Effector memory CD8-positive, alpha-beta T cell (primary cell): ENCODE results near the gene TPPP3.
A peak's percentile ranks its signal among the peaks of the same experiment; 100 is the strongest.

ENCODE experiments used
- ATAC-seq: fragments of 150-1000 bp; cut with Tn5 transposase; replicated peaks from 2 replicates; pipeline ENCODE4 v1.10.0; 2021; ENCODE audit warnings: mild to moderate bottlenecking, moderate library complexity
- DNase-seq, 3 experiments: peaks; one replicate each; pipeline ENCODE4 v3.0.0; 2021
- H3K27ac Mint-ChIP-seq, 2 donors: one replicate each; pipeline ENCODE4 v1.8.0; 2022; ENCODE audit warnings: mild to moderate bottlenecking in 2 of 2, mixed read lengths in 2 of 2, moderate library complexity in 2 of 2
- H3K27me3 Mint-ChIP-seq, 2 donors: one replicate each; pipeline ENCODE4 v1.8.0; 2022; ENCODE audit warnings: mixed read lengths in 2 of 2
- H3K36me3 Mint-ChIP-seq: one replicate; pipeline ENCODE4 v1.8.0; 2022; ENCODE audit warnings: mild to moderate bottlenecking, moderate library complexity, mixed read lengths; ENCODE audit not compliant: insufficient read depth
- H3K4me1 Mint-ChIP-seq, 2 donors: one replicate each; pipeline ENCODE4 v1.8.0; 2022; ENCODE audit warnings: low read depth in 2 of 2, mixed read lengths in 2 of 2
- H3K4me3 Mint-ChIP-seq, 2 donors: one replicate each; pipeline ENCODE4 v1.8.0; 2022; ENCODE audit warnings: mild to moderate bottlenecking in 2 of 2, mixed read lengths in 2 of 2, moderate library complexity in 2 of 2
- H3K9me3 Mint-ChIP-seq, 2 donors: one replicate each; pipeline ENCODE4 v1.8.0; 2022; ENCODE audit warnings: mixed read lengths in 2 of 2
- total RNA-seq, 9 experiments: gene quantifications; one replicate each; lab custom pipeline; 2026; lab: John Stamatoyannopoulos, UW

The TPPP3 gene
- total RNA-seq: 0 to 0.12 (median 0) reads per million in 9 experiments

DNA sequence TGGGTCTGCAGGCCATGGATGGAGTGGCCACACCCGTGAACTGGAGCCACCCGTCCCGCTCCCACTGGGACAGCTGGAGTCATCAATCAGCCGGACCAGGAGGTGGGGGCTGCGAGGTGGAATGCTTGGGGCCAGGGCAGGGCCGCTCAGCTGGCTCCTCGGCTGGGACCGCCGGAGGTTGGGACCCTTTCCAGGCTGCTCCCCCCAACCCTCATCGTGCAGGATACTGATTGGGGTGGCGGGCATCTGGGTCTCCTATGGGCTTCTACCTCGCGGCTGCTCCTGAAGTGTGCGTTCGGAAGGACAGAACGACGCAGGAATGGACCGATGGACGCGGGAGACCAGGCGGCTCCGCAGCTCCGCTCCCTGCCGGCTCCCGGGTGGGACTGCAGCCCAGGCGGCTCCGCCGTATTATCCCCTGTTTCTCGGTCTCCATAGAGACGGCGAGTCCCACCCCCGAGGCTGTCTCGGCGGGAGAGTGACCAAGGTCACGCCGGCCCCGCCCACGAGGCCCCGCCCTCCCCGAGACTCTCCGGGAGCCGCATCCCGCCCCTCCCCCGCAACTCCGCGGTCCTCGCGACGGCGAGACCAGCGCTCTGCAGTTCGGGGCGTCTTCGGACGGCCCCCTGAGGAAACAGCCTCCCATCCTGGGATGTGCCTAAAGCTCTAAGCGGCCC lies at the start of gene TPPP3:
TSS of gene TPPP3 (minus strand) at position 388 of the 677 bp plus-strand sequence. CDS start 2,387 bp downstream, outside the sequence.
- Mint-ChIP-seq H3K36me3 (peaks cover 3% of the 10 kb centered on the region), H3K9me3 (no peaks in the 10 kb centered on the region), H3K4me1 (peaks cover 5 to 9% of the 10 kb centered on the region in 2 donors), H3K27me3 (peaks cover 35 to 75% of the 10 kb centered on the region in 2 donors), H3K27ac (peak within 1 kb of the TSS; percentile 44 to 71), H3K4me3 (peak within 1 kb of the TSS; percentile 71 to 75)
- ATAC-seq: peak; percentile 76
- peak in 2 of 3 experiments; percentile 34 to 41 for DNase-seq

GRCh38 chr16:67442581-67443255 lies 49.4 kb upstream of the TPPP3 start:
- Mint-ChIP-seq H3K27ac (no peak overlapping the region), H3K4me3 (no peak overlapping the region), H3K36me3 (peaks cover 27% of the 10 kb centered on the region), H3K27me3 (no peaks in the 10 kb centered on the region), H3K9me3 (no peaks in the 10 kb centered on the region), H3K4me1 (peaks cover 4 to 24% of the 10 kb centered on the region in 2 donors)
- DNase-seq (no peak), ATAC-seq (no peak)

DNA sequence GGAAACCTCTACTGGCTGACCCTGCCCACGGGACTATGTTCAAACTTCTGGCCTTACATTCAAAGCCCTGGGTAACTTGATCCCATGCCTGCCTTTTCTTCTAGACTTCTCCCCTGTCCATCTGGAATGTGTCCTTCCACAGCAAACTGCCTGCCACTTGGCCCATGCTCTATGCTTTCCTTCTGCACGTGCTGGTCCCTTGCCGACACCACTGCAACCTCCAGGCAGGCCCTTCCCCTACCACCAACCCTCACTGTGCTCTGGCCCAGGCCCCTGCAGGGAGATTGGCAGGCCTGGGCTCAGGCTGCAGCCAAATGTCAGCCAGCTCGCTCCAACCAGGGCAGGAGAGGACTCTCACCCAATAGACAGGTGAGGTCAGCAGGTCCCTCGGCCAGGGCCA lies 48.6 kb upstream of the TPPP3 start:
- no peak for DNase-seq
- peaks cover 0 to 23% of the 10 kb centered on the region in 2 donors for H3K4me1 Mint-ChIP-seq
- peak overlapping the region in 1 of 2 donors; percentile 26 for H3K27ac Mint-ChIP-seq
- peaks cover 26% of the 10 kb centered on the region for H3K36me3 Mint-ChIP-seq
- no peaks in the 10 kb centered on the region for H3K9me3 Mint-ChIP-seq
- no peak for ATAC-seq
- H3K27me3 Mint-ChIP-seq: no peaks in the 10 kb centered on the region
- no peak overlapping the region for H3K4me3 Mint-ChIP-seq

DNA sequence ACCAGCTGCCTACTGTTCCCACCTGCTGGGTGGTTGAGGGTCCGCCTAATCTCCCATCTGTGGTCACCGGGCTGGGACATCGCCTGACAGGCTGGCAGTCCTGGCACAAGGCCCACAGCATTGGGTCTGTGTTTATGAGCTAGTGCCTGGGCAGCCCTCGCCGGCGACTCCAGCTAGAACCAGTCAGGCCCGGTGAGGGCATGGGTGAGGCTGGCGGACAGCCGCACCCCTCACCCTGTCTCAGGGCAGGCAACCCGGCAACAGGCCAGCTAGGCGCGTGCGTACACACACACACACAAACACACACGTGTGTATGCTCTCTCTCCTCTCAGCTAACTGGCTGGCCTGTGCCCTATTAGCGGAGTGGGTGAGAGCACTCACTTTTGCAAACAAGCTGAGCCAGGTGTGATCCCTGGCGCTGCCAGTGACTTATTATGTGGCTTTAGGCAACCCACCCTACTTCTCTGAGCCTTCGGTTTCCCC lies 48.0 kb upstream of the TPPP3 start:
- no peaks in the 10 kb centered on the region for H3K27me3 Mint-ChIP-seq
- ATAC-seq (no peak), DNase-seq (no peak)
- H3K36me3 Mint-ChIP-seq: peaks cover 27% of the 10 kb centered on the region
- H3K4me1 Mint-ChIP-seq: peaks cover 0 to 20% of the 10 kb centered on the region in 2 donors
- no peaks in the 10 kb centered on the region for H3K9me3 Mint-ChIP-seq
- peak overlapping the region in 1 of 2 donors; percentile 26 for H3K27ac Mint-ChIP-seq
- no peak overlapping the region for H3K4me3 Mint-ChIP-seq

DNA sequence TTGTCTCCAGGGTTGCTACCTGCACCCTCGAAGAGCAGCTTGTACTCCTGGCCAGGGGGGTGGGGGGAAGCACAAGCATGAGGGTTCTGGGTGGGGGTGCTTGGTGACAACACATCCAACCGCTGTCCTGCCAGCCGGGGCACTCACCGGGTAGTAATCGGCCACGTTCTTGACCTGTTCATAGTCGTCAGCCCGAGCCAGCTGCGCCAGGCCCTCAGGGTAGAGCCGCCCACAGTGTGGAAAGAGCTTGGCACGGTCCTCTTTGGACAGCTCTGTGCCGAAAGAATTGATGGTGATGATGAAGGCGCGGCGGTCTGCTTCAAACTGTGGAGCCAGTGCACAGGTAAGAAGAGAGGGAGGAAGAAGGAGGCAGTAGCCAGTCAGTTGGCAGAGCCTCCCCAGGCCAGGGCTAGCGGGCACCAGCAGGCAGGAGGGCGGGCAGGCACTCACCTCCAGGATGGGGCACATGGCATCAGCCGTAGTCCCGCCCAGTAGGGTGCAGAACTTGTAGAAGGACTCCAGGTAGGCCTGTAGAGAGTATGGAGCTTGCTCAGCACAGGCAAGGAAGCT lies 45.6 kb upstream of the TPPP3 start:
- no peak for ATAC-seq
- H3K36me3 Mint-ChIP-seq: peaks cover 23% of the 10 kb centered on the region

DNA sequence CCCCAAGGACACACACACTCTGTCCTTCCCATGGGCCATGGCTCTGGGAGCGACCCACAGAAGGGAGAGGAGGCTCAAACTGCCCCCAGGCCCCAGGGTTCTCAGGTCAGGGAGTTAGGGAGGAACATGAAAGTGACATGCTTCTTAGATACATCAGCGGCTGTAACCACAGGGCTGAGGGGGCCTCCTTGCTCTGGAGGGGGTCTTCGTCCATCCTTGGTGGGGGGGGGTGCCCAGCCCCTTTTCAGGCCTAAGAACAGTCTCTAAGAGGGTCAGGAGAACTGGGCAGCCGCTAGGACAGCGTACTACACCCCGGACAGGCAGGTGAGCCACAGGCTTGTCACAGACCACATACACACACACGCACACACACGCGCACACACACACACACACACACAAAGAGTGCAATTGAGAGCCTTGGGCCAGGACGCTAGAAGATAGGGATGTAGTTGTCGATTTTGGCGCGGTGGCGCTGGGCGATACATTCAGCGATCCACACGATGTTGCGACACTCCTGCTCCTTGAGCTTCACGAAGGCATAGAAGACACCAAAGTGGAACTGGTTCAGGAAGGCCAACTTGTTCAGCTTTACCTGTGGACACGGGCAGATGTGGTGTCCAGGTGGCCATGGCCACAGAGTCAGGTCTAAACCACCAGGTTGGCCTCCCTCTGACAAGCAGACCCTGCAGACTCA lies 44.9 kb upstream of the TPPP3 start:
- H3K36me3 Mint-ChIP-seq: peaks cover 25% of the 10 kb centered on the region
- peaks cover 0 to 13% of the 10 kb centered on the region in 2 donors for H3K4me1 Mint-ChIP-seq
- DNase-seq (no peak), ATAC-seq (no peak)
- H3K27ac Mint-ChIP-seq: peak overlapping the region; percentile 59 to 87
- no peaks in the 10 kb centered on the region for H3K27me3 Mint-ChIP-seq
- no peaks in the 10 kb centered on the region for H3K9me3 Mint-ChIP-seq
- no peak overlapping the region for H3K4me3 Mint-ChIP-seq

More for the DNA sequence above, 45.6 kb upstream of the TPPP3 start:
- no peaks in the 10 kb centered on the region for H3K27me3 Mint-ChIP-seq
- H3K4me3 Mint-ChIP-seq: no peak overlapping the region
- no peak for DNase-seq
- H3K27ac Mint-ChIP-seq: peak overlapping the region in 1 of 2 donors; percentile 11
- no peaks in the 10 kb centered on the region for H3K9me3 Mint-ChIP-seq
- peaks cover 0 to 15% of the 10 kb centered on the region in 2 donors for H3K4me1 Mint-ChIP-seq

- ATAC-seq: peak; percentile 44
- H3K4me3 Mint-ChIP-seq: no peak overlapping the region
Measured at GRCh38 chr16:67437513-67437912, 44.2 kb upstream of the TPPP3 start.

DNA sequence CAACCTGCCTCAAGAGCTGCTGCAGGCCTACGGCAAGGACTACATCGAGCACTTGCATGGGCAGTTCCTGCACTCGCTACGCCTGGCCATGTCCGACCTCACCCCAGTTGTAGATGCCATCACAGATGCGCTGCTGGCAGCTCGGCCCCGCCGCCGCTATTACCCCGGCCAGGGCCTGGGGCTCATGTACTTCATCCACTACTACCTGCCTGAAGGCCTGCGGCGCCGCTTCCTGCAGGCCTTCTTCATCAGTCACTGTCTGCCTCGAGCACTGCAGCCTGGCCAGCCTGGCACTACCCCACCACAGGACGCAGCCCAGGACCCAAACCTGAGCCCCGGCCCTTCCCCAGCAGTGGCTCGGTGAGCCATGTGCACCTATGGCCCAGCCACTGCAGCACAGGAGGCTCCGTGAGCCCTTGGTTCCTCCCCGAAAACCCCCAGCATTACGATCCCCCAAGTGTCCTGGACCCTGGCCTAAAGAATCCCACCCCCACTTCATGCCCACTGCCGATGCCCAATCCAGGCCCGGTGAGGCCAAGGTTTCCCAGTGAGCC lies 43.4 kb upstream of the TPPP3 start:
- Mint-ChIP-seq H3K27ac (no peak overlapping the region), H3K4me3 (no peak overlapping the region), H3K36me3 (peaks cover 26% of the 10 kb centered on the region), H3K27me3 (no peaks in the 10 kb centered on the region), H3K9me3 (no peaks in the 10 kb centered on the region), H3K4me1 (peaks cover 0 to 9% of the 10 kb centered on the region in 2 donors)
- DNase-seq (no peak), ATAC-seq (no peak)

More at GRCh38 chr16:67437513-67437912, 44.2 kb upstream of the TPPP3 start:
- Mint-ChIP-seq H3K27me3 (no peaks in the 10 kb centered on the region), H3K36me3 (peaks cover 26% of the 10 kb centered on the region), H3K27ac (peak overlapping the region; percentile 59 to 87), H3K9me3 (no peaks in the 10 kb centered on the region), H3K4me1 (peaks cover 0 to 13% of the 10 kb centered on the region in 2 donors)
- DNase-seq: no peak

DNA sequence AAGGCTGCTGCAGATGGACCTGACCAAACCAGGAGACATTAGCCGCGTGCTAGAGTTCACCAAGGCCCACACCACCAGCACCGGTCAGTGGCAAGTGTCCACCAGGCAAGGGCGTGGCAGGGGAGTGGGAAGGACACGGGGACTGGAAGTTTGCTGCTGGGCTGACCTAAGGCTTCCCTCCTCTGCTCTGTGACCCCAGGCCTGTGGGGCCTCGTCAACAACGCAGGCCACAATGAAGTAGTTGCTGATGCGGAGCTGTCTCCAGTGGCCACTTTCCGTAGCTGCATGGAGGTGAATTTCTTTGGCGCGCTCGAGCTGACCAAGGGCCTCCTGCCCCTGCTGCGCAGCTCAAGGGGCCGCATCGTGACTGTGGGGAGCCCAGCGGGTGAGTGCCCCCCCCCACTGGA lies 42.5 kb upstream of the TPPP3 start:
- H3K4me1 Mint-ChIP-seq: peaks cover 0 to 7% of the 10 kb centered on the region in 2 donors
- H3K27me3 Mint-ChIP-seq: no peaks in the 10 kb centered on the region
- DNase-seq (no peak), ATAC-seq (no peak)
- H3K36me3 Mint-ChIP-seq: peaks cover 25% of the 10 kb centered on the region
- H3K4me3 Mint-ChIP-seq: no peak overlapping the region
- peak overlapping the region in 1 of 2 donors; percentile 12 for H3K27ac Mint-ChIP-seq
- H3K9me3 Mint-ChIP-seq: no peaks in the 10 kb centered on the region

- Mint-ChIP-seq H3K9me3 (no peaks in the 10 kb centered on the region), H3K4me1 (peaks cover 4 to 11% of the 10 kb centered on the region in 2 donors), H3K27ac (no peak overlapping the region), H3K36me3 (peaks cover 26% of the 10 kb centered on the region), H3K27me3 (peaks cover 16 to 24% of the 10 kb centered on the region in 2 donors), H3K4me3 (no peak overlapping the region)
- DNase-seq (no peak), ATAC-seq (no peak)
Measured at GRCh38 chr16:67433131-67433719, 39.9 kb upstream of the TPPP3 start.

DNA sequence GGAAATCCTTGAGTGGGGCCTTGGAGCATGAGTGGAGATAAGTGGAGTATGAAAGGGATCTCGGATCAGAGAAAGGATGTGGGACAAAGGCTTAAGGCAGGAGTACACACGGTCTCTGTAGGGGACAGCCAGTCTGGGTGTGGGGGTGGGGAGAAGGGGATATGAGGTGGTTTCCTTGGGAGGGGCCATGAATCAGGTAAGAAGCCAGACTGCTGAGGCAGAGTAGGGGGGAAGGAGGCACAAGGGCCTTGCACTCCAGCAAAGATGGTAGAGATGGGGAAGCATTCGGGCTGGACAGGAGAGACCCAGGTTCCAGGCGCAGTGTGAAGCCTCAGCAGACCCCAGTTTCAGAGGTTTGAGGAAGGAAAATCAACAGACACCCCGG lies 39.2 kb upstream of the TPPP3 start:
- Mint-ChIP-seq H3K27me3 (peaks cover 16 to 31% of the 10 kb centered on the region in 2 donors), H3K27ac (no peak overlapping the region), H3K9me3 (no peaks in the 10 kb centered on the region), H3K4me1 (peaks cover 4 to 6% of the 10 kb centered on the region in 2 donors), H3K4me3 (peak overlapping the region in 1 of 2 donors; percentile 35), H3K36me3 (peaks cover 22% of the 10 kb centered on the region)
- ATAC-seq (no peak), DNase-seq (no peak)

- H3K4me3 Mint-ChIP-seq: peak overlapping the region; percentile 37 to 63
- H3K9me3 Mint-ChIP-seq: no peaks in the 10 kb centered on the region
- peaks cover 4 to 5% of the 10 kb centered on the region in 2 donors for H3K4me1 Mint-ChIP-seq
- DNase-seq (no peak), ATAC-seq (no peak)
- H3K36me3 Mint-ChIP-seq: peaks cover 18% of the 10 kb centered on the region
- H3K27me3 Mint-ChIP-seq: peaks cover 22 to 37% of the 10 kb centered on the region in 2 donors
- no peak overlapping the region for H3K27ac Mint-ChIP-seq
Measured at GRCh38 chr16:67431775-67432505, 38.6 kb upstream of the TPPP3 start.
